Measurements from ENCODE around the gene EDIL3. TPM values are rescaled to one million over a fixed set of nuclear protein-coding genes. Genes with fewer than 3 reads are reported as not detected.

The EDIL3 gene
- total RNA-seq, 1 experiment from 2014 or later: not detected

DNA sequence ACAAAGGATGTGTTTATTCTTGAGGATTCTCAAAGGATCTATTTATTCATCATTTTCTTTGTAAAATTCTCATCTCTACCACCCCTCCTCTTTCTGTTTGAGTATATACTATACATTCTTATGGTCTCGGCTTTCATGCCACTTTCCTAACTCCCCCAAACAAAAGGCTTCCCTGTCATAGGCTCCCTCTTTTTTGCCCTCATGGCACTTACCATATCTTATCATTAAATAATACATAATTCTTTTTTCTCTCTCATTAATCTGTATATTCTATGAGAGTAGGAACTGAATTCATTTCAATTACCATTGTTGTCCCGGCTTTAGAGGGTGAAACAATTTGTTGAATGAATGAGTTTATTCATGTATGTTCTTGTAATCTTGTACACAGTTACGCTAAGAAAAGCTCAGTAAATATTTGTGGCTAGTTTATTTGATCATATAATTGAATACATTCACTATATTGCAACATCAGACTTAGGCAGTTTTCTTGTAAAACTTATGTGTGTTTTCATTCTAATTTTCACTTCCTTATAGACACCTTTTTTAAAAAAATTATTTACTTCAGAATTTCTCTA is 254.6 kb downstream of the EDIL3 start:
- H3K4me1 Mint-ChIP-seq (ENCODE audit: insufficient read depth, unreplicated experiment): no peaks in the 10 kb centered on the region
- no peaks in the 10 kb centered on the region for H3K9me3 Mint-ChIP-seq (ENCODE audit: unreplicated experiment)
- ChIA-PET POLR2A (no interaction called here), CTCF (no interaction called here)
- no peak overlapping the region for H3K4me3 Mint-ChIP-seq (ENCODE audit: unreplicated experiment)
- intact Hi-C loops (cut with micrococcal nuclease): no loop called here
- no TSS peak for BruUV-seq (replicated peaks)
- no peaks in the 10 kb centered on the region for H3K36me3 Mint-ChIP-seq (ENCODE audit: insufficient read depth, unreplicated experiment)
- no peak overlapping the region for H3K27ac Mint-ChIP-seq (ENCODE audit: low read depth, unreplicated experiment)
- H3K27me3 Mint-ChIP-seq (ENCODE audit: insufficient read depth, unreplicated experiment): peaks cover 52% of the 10 kb centered on the region
- TF ChIP-seq, protein P1, sequence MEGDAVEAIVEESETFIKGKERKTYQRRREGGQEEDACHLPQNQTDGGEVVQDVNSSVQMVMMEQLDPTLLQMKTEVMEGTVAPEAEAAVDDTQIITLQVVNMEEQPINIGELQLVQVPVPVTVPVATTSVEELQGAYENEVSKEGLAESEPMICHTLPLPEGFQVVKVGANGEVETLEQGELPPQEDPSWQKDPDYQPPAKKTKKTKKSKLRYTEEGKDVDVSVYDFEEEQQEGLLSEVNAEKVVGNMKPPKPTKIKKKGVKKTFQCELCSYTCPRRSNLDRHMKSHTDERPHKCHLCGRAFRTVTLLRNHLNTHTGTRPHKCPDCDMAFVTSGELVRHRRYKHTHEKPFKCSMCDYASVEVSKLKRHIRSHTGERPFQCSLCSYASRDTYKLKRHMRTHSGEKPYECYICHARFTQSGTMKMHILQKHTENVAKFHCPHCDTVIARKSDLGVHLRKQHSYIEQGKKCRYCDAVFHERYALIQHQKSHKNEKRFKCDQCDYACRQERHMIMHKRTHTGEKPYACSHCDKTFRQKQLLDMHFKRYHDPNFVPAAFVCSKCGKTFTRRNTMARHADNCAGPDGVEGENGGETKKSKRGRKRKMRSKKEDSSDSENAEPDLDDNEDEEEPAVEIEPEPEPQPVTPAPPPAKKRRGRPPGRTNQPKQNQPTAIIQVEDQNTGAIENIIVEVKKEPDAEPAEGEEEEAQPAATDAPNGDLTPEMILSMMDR (IDR thresholded peaks at IDR 0.05; ENCODE audit: unreplicated experiment): no peak
- DNase-seq (ENCODE audit: unreplicated experiment): no peak

DNA sequence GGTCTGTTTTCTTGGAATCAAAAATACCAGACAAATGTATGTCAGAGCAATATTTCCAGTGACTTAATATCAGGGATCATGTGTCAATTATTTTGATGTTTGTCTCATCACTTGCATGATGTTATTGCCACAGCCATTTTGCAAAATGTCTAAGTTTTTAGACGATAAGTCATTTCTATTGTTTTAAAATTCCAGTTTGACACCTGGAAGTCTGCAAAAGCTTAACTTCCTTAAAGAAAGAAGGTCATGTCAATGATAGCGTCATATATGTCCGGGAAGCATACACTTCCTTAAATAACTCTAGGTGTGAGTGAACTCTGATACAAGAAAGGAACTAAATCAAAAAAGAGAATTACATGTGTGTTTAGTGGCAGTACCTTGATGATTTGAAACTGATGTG is 259.5 kb downstream of the EDIL3 start:
- no TSS peak for BruUV-seq (replicated peaks)
- Mint-ChIP-seq H3K4me3 (ENCODE audit: unreplicated experiment) (no peak overlapping the region), H3K27ac (ENCODE audit: low read depth, unreplicated experiment) (no peak overlapping the region), H3K27me3 (ENCODE audit: insufficient read depth, unreplicated experiment) (peaks cover 76% of the 10 kb centered on the region), H3K9me3 (ENCODE audit: unreplicated experiment) (no peaks in the 10 kb centered on the region), H3K4me1 (ENCODE audit: insufficient read depth, unreplicated experiment) (no peaks in the 10 kb centered on the region), H3K36me3 (ENCODE audit: insufficient read depth, unreplicated experiment) (no peaks in the 10 kb centered on the region)
- CTCF ChIA-PET: no interaction called here
- TF ChIP-seq, protein P1 (IDR thresholded peaks at IDR 0.05; ENCODE audit: unreplicated experiment): no peak
- no peak for DNase-seq (ENCODE audit: unreplicated experiment)
- intact Hi-C loops (cut with micrococcal nuclease): no loop called here
- POLR2A ChIA-PET: no interaction called here

DNA sequence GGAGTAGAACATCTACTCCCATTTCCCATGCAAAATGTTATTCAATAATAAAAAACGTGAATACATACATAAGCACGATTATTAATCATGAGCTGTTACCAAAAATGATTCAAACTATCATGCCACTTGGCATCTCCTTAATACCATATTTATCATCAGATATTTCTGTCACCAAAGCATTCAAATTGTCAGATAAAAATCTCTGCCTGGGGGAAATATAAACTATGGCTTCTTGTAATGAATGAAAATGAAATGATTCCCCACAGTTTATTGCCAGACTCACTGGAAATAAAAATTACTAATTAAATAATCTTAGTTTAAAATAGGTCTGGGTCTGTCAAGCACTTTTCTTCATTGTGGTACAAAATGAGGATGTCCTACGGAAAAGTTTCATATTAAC is 265.4 kb downstream of the EDIL3 start:
- peaks cover 47% of the 10 kb centered on the region for H3K27me3 Mint-ChIP-seq (ENCODE audit: insufficient read depth, unreplicated experiment)
- H3K4me3 Mint-ChIP-seq (ENCODE audit: unreplicated experiment): no peak overlapping the region
- intact Hi-C loops (cut with micrococcal nuclease): no loop called here
- TF ChIP-seq, protein P1 (IDR thresholded peaks at IDR 0.05; ENCODE audit: unreplicated experiment): no peak
- H3K36me3 Mint-ChIP-seq (ENCODE audit: insufficient read depth, unreplicated experiment): no peaks in the 10 kb centered on the region
- BruUV-seq (replicated peaks): no TSS peak
- H3K4me1 Mint-ChIP-seq (ENCODE audit: insufficient read depth, unreplicated experiment): no peaks in the 10 kb centered on the region
- H3K9me3 Mint-ChIP-seq (ENCODE audit: unreplicated experiment): no peaks in the 10 kb centered on the region
- ChIA-PET POLR2A (no interaction called here), CTCF (no interaction called here)
- no peak for DNase-seq (ENCODE audit: unreplicated experiment)
- H3K27ac Mint-ChIP-seq (ENCODE audit: low read depth, unreplicated experiment): no peak overlapping the region

DNA sequence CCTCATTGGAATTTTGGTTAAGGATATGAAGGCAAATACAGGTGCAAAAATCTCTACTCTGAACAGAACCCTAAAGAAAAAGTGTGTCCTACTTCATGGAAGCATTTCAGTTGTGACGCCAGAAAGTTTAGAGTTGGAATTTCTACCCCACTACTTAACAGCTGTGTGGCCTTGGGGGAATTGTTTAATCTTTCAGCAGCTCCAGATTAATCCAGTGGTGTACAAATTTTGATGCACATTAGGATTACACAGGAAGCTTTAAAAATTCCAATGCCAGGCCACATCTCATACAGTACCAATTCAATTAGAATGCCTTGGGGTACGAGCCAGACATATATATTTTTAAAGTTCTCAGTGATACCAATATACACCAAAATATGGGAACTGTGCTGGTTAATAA is 266.1 kb downstream of the EDIL3 start:
- H3K27ac Mint-ChIP-seq (ENCODE audit: low read depth, unreplicated experiment): no peak overlapping the region
- no peaks in the 10 kb centered on the region for H3K36me3 Mint-ChIP-seq (ENCODE audit: insufficient read depth, unreplicated experiment)
- ChIA-PET CTCF (no interaction called here), POLR2A (no interaction called here)
- intact Hi-C loops (cut with micrococcal nuclease): no loop called here
- no peak for DNase-seq (ENCODE audit: unreplicated experiment)
- H3K27me3 Mint-ChIP-seq (ENCODE audit: insufficient read depth, unreplicated experiment): peaks cover 49% of the 10 kb centered on the region
- TF ChIP-seq, protein P1 (IDR thresholded peaks at IDR 0.05; ENCODE audit: unreplicated experiment): no peak
- no peaks in the 10 kb centered on the region for H3K4me1 Mint-ChIP-seq (ENCODE audit: insufficient read depth, unreplicated experiment)
- no peaks in the 10 kb centered on the region for H3K9me3 Mint-ChIP-seq (ENCODE audit: unreplicated experiment)
- H3K4me3 Mint-ChIP-seq (ENCODE audit: unreplicated experiment): no peak overlapping the region
- BruUV-seq (replicated peaks): no TSS peak
